ENCODE results near the gene KLF9.

KLF9 gene

DNA sequence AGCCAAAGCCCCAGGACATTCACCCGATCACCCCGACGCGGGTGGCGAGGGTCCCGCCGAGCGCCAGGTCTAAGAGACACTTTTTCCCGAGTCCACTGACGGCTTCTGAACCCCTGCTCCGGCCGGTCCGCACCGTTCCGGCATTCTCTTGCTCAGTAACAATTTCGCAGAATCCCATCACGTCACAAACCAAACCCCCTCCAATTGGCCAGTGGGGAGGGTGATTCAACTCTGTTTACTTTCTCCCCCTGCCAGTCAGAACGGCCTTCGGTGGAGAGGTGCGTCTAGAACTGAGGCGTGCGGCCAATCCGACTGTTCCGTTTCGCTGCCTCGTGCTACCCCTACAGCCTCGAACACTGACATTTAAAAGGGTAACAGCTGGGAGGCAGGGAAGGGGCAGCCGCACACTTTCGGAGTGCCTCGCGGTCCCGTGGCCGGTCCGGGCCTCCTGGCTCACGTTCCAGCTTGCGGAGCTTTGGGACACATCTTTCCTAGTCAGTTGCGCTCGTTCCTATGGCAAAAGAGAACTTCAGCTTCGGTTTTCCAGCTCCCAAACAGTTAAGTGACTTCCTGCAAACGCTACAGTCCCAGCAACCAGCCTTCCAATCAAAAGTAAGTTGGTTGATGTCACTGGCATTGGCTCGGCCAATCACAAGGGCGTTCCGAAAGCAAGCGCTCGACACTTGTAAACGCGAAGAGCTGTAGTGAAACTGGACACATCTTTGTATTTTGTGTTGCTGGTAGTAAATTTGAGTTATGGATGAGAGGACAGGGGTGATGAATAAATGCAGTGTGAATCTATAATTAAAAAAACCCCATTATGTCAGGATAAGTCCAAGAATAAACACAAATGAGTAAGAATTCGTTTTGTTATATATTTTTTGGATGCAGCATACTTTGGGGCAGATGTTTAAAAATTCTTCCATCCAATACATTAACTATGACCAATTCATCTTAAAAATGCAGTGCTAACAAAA lies at the start of gene KLF9:
Gene KLF9 (minus strand): TSS at position 859 of the 977 bp plus-strand sequence. CDS start 1,294 bp downstream, outside the sequence.
- DNase-seq (ENCODE audit: low read depth in 1 of 2, low spot score in 1 of 2): peak; percentile 69 to 81

DNA sequence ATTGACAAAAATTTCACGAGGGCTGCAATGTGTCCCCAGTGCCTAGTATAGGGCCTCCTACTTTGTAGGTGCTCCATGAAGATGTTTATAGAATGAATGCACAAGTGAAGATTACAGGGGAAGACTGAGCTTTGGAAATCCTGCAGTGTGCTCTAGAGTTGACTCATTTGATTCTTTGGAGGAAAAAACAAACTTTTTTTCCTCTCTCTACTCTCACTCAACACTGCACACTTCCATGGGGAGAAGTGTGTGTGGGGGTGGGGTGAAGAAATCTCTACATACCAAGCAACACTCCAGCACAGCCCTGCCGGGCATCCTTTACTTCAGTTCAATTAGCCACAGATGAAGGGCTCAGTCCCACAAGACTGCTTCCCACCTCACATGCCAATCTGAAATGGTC lies 49.4 kb upstream of the KLF9 start:
- DNase-seq (ENCODE audit: low read depth in 1 of 2, low spot score in 1 of 2): no peak

DNA sequence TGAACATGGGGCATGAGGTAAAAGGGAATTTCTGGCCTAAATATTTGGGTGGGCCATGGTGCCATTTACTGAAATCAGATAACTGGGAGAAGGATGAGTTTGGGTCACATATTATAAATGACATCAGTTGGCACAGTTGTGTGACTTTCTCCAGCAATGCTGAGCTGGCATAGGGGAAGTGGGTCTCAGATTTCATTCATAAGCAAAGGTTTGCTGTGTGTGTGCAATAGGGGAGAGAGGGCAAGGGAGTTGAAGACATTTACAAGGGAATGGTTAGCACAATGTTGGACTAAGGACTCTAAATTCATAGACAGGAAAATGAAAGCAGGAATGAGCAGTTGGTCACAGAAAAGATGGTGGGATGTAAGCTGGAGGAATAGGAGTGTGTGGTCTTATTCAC lies 47.8 kb upstream of the KLF9 start:
- no peak for DNase-seq (ENCODE audit: low read depth in 1 of 2, low spot score in 1 of 2)

DNA sequence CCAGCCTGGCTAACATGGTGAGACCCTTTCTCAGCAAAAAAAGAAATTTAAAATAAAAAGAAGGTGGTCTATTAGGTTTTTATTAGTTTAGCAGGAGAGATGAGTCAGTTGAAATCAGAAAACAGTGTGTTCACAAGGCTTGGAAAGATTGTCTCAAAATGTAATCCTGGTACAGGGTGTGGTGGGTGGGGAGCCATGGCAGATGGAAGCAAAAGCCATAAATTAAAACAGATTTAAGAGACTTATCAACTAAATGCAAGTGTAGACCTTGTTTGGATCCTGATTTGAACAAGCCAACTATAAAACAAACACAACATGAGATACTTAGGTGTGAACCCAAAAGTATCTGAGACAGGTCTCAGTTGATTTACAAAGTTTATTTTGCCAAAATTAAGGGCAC lies 42.8 kb upstream of the KLF9 start:
- DNase-seq (ENCODE audit: low read depth in 1 of 2, low spot score in 1 of 2): no peak

DNA sequence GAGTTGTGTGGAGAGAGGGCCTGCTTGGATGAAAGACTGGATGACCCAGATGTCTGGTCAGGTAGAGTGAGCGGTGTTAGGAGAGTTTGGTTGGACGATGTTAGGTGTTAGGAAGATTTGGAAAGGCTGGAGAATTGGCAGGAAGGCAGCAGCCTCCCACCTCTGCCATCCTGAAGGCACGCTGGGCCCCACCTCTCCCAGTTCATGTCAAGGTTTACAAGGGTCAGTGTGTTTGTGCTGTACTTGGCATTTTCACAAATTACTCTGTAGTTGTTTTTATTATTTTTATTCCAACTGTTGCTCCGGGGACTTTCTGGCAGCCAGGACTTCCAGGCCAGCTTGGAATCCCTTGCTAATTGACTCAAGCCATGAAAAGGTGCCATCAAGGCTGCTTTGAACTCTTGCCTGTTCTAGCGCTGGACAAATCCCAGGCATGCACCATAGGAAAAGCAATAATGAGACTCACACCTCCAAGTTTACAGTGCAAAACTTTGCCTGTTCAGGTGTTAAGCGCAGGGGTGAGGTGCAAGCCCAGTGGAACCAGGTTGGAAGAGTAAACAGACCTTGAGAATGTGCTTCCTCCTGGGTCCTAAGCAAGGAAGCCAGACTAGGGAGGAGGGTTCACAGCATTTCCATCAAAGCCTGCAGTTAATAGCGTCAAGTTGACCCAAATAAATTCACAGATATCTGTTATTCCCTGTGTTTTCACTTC lies 41.7 kb upstream of the KLF9 start:
- DNase-seq (ENCODE audit: low read depth in 1 of 2, low spot score in 1 of 2): no peak

DNA sequence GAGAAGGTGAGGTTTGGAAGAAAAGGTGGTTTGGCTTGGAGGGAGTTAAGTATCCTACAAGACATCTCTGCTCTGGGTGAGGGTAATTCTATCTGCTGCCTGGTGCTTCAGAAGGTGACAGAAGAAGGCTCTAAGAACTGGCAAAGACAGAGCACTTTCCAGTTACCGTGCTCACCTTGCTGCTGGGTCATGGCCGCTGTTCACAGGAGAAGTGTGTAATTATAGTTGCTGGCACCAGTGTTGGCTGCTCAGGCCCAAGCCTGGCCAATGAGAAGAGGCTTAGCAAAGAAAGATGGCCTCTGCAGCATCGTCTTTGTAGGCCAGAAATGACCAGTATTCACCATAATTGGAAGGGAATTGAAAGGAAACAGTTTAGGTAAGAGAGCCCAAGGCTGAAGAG lies 37.9 kb upstream of the KLF9 start:
- DNase-seq (ENCODE audit: low read depth in 1 of 2, low spot score in 1 of 2): no peak

DNA sequence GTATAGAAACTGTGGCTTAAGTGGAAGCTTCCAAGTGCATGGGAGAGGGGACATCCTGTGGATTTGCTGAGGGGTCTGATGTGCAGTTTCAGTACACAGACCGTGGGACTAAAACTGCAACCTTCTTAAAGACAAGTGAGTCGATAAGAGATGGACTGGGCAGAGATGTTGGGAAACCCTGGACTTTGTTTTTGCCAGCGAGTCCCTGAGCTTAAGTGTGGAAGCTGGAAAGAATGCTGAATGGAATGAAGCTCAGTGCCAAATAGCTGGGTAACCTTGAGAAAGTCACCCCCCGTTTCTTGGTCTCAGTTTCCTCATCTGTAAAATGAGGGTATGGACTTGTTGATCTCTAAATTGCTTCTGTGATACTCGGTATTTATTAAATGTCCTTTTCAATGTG lies 37.3 kb upstream of the KLF9 start:
- no peak for DNase-seq (ENCODE audit: low read depth in 1 of 2, low spot score in 1 of 2)

DNA sequence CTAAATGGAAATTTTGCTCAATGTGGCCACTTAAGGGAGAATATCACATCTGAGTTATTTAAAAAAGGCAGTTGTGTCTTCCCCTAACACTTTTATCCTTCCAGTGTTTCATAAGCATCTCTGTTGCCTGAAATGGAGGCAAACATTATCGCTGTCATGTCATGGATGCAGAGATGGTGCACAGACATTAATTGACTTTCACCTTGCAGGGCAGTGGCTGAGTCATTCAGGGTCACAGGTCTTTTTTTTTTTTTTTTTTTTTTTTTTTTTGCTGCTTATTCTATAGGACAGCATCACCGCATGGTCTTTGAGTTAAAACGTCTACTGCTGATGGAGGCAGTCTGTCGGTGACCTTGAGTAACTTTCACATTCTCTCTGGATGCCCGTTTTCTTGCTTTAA lies 36.3 kb upstream of the KLF9 start:
- DNase-seq (ENCODE audit: low read depth in 1 of 2, low spot score in 1 of 2): no peak

DNA sequence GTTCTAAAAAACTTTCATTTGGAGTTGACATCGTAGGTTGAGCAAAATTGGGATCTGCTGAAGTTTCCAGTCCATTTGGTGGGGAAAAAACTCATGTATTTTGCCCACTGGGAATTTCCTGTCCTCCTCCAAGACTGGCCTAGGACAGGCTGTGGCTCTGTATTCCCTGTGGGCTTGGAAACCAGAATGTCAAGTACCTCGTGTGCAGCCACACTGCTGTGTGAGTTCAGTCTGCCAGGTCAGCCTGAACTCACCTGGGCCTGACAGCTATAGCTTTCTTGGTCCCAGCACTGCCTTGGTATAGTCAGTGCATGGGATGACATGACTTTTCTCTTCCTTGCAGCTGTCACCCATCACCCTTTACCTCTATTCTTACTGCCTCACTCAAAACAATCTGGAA lies 35.0 kb upstream of the KLF9 start:
- no peak for DNase-seq (ENCODE audit: low read depth in 1 of 2, low spot score in 1 of 2)

DNA sequence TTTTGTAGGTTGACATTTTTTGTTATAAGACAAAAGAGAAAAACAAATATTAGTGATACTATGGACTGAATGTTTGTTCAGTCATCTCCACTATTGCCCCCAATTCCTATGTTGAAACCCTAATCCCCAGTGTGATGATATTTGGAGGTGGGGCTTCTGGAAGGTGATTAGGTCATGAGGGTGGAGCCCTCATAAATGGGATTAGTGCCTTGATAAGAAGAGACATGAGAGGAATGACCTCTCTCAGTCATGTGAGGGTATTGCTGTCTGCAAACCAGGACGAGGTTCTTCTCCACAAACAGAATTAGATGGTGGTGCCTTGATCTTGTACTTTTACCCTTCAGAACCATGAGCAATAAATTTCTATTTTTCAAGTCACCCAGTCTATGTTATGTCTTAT lies 34.5 kb upstream of the KLF9 start:
- DNase-seq (ENCODE audit: low read depth in 1 of 2, low spot score in 1 of 2): no peak

DNA sequence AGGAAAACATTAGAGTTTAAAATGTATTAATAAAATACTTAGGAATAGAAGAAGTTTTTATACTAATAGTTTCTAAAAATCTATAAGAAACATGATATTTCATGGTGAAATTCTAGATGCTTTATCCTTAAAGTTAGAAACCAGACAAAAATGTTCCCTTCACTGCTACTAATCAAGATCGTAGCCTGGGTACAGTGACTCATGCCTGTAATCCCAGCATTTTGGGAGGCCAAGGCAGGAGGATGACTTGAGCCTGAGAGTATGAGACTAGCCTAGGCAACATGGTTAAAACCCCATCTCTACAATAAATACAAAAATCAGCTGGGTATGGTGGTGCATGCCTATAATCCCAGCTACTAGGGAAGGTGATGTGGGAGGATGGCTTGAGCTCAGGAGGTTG lies 30.4 kb upstream of the KLF9 start:
- no peak for DNase-seq (ENCODE audit: low read depth in 1 of 2, low spot score in 1 of 2)

DNA sequence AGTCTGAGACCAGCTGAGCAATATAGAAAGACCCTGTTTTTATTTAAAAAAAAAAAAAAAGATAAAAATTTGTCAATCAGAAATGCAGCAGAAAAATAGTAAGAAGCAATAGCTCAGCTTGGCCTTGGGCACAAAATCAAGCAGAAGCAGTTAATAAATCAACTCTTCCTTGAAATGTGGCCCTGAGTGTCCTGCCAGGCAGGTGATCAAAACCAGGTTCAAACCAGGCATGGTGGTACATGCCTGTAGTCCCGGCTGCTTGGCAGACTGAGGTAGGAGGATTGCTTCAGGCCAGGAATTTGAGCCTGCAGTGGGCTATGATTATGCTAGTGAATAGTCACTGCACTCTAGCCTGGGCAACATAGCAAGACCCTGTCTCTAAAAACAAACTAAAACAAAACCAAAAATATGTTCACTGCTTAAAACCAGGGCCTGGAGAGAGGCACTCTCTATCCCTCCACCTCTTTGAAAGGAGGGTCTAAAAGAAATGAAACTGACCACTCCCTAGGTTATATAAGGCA lies 27.9 kb upstream of the KLF9 start:
- DNase-seq (ENCODE audit: low read depth in 1 of 2, low spot score in 1 of 2): no peak

DNA sequence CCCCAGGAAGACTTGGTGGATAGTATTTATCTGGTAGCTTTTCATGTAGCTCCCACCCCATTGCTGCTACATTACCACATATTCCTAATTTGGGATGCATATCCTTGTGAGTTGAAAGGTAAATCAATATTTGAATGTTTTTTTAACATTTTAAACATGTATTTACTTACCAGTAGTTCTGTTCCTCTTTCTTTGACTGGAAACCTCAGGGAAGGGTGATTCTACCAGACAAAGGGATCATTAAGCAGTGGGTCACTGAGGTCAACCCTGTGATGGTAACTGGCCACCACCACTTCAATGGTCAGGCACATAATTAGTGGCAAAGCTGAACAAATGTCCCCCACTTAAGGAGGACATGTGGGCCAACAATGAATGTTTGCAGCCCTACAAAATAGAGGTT lies 27.2 kb upstream of the KLF9 start:
- DNase-seq (ENCODE audit: low read depth in 1 of 2, low spot score in 1 of 2): no peak

DNA sequence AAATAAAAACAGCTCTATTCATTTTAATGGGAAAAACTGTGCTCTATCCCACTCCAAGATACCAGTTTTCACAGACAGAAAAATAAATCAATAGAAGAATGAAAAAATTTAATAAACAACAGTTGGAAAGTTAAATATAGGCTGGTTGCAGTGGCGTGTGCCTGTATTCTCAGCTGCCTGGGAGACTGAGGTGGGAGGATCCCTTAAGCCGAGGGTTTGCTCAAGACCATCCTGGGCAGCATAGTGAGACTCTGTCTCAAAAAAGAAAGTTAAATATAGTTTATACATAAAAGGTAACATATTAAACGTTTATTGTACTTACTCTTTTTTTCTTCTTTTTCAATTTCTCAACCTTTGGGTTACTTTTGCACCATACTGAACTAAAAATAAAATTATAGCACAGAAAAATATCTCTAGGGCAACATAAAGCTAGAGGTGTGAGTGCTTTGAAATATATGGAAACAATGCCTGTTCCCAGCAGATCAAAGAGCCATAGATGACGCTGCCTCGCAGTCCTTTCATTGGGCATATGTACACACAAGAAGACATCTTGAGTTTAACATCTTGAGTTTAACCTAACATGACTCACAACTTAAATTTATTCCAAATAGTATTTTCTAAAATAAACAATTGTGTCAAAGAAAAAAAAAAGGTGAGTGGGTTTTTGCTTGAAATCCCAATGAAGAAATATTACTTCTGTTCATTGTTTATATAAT lies 25.7 kb upstream of the KLF9 start:
- DNase-seq (ENCODE audit: low read depth in 1 of 2, low spot score in 1 of 2): no peak

DNA sequence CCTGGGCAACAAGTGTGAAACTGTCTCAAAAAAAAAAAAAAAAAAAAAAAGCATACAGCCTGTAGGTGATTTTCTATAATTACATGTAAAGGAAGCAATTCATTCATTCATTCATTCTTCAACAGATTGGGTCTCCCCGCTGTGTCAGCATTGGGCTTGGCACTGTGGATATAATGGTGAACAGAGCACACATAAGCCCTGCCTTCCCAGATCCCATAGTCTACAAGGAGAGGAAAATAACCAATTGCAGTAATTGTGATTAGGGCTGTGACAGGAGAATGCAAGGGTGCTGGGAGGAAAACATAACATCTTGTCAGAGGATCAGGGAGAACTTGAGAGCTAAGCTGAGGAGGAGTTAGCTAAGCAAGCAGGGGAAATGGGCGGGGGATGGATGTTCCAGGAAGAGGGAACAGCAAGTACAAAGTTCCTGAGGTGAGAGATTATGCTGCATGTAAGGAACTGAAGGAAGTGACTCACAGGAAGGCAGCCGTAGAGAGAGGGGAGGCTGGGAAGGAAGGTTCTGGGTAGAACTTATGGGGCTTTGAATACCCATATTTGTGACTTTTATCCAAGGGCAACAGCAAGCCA lies 24.0 kb upstream of the KLF9 start:
- no peak for DNase-seq (ENCODE audit: low read depth in 1 of 2, low spot score in 1 of 2)

DNA sequence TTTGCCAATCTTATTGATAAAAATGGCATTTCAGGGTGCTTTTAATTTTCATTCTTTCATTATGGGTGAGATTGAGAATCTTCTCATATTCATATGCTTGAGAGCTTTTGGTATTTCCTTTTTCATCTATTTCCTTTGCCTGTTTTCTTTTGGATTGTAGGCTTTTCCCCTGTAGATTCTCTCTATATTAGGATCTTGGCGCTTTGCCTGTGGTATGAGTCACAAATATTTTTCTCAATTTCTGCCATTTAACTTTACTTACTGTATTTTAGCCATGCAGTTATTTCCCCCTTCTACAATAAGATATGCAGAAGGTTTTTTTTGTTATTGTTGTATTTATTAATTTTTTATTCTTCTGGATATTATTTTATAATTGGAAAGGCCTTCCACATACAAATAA lies 21.5 kb upstream of the KLF9 start:
- DNase-seq (ENCODE audit: low read depth in 1 of 2, low spot score in 1 of 2): no peak

DNA sequence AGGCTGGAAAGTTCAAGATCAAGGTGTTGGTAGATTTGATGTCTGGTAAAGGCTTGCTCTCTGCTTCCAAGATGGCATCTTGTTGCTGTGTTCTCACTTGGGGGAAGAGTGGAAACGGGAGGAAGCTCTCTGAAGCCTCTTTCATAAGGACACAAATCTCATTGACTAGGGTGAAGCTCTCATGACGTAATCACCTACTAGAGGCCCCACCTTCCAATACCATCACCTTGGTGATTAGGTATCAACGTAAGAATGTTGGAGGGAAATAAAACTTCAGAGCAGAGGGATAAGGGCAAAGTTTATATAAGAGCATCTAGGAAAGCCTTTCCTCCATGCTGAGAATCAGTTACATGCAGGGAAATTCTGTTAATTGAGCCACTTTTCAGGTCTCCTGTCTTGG lies 15.4 kb upstream of the KLF9 start:
- no peak for DNase-seq (ENCODE audit: low read depth in 1 of 2, low spot score in 1 of 2)

DNA sequence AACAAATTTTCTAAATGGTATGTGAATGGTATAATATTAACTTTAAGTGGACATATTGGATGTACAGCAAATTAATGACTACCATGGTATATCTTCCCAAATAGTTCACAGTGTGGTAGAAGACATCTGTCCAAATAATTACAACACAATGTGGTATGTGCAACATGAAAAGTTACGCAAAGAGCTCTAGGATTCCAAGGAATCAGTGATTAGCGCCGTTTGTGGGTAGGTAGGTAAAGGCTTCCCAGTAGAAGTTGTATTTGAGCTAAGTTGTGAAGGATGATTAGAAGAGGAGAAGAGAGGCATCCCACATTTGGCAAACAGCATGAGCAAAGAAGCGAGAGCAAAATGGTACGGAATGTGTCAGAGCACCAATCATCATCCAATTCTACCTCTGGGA lies 14.3 kb upstream of the KLF9 start:
- no peak for DNase-seq (ENCODE audit: low read depth in 1 of 2, low spot score in 1 of 2)

DNA sequence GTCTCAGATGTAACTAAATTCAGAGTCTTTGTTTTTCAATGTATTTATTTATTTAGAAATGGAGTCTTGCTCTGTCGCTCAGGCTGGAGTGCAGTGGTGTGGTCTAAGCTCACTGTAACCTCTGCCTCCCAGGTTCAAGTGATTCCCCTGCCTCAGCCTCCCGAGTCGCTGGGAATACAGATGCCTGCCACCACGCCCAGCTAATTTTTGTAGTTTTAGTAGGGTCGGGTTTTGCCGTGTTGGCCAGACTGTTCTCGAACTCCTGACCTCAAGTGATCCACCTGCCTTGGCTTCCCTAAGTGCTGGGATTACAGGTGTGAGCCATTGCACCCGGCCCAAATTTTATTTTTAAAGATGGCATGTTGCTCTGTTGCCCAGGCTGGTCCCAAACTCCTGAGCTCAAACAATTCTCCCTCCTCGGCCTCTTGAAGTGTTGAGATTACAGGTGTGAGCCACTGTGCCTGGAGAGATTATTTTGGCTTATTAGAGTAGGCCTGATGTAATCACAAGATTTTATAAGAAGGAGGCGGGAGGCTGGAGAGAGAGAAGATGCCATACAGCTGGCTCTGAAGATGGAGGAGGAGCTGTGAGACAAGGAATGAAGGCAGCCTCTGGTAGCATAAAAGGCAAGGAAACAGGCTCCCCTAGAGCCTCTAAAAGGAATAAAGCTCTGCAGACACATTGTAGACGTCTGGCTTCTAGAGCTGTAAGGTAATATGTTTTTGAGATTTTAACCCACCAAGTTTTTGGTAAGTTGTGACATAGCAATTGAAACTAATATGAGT lies 12.9 kb upstream of the KLF9 start:
- DNase-seq (ENCODE audit: low read depth in 1 of 2, low spot score in 1 of 2): no peak

DNA sequence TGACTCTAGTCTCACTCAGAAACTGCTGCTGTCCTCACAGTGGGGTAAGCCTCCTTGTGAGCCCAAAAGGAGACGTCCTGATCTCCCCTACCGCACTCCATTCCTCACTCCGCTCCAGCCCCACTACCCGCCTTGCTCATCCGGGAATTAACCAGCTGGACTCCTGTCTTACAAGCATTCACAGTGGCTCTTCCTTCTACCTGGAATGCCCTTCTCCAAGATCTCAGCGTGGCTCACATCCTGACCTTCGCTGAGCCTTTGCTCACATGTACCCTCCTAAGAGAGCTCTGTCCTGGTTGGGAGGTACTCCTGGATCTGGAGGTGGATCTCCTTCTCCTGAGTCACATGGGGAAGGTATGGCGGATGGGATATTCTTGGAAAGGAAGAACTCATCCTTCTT lies 10.7 kb upstream of the KLF9 start:
- DNase-seq (ENCODE audit: low read depth in 1 of 2, low spot score in 1 of 2): no peak
